SU-DHL-6 (cell line): Measurements from ENCODE around the gene DLG2.

Experiments
- EZH2phosphoT487 ChIP-seq: fragments of 200-600 bp; sonication (generic), shearing (Covaris generic); conservative IDR thresholded peaks from 2 replicates; pipeline ENCODE4 v1.6.1; 2018; ENCODE audit warnings: mild to moderate bottlenecking, antibody characterized with exemption, low read length, moderate library complexity, mixed read lengths
- TF ChIP-seq, protein P1 (sequence below): fragments of 200-600 bp; sonication (generic); IDR thresholded peaks from one replicate; pipeline ENCODE4 v1.5.1; 2017; ENCODE audit warnings: antibody characterized with exemption, mild to moderate bottlenecking, low read length, moderate library complexity; ENCODE audit not compliant: insufficient read depth, poor library complexity, severe bottlenecking

DNA sequence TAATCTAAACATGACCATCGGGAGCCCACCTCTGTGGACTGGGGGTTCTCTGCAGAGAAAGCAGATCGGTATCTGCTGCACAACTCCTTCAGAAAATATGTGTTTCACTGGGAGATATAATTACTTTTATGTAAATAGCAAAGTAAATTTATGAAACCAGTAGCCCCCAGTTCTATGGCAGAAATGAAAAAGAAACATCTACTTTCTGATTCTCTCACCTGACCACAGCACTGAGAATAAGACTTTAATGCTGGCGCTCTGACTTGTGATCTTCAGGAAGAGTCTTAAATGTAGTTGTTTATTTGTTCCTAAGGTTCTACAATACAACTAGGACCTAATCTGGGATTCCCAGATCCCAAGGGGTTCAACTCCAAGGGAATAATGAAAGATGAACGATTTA is 518.0 kb downstream of the DLG2 start:
- TF ChIP-seq, protein P1, sequence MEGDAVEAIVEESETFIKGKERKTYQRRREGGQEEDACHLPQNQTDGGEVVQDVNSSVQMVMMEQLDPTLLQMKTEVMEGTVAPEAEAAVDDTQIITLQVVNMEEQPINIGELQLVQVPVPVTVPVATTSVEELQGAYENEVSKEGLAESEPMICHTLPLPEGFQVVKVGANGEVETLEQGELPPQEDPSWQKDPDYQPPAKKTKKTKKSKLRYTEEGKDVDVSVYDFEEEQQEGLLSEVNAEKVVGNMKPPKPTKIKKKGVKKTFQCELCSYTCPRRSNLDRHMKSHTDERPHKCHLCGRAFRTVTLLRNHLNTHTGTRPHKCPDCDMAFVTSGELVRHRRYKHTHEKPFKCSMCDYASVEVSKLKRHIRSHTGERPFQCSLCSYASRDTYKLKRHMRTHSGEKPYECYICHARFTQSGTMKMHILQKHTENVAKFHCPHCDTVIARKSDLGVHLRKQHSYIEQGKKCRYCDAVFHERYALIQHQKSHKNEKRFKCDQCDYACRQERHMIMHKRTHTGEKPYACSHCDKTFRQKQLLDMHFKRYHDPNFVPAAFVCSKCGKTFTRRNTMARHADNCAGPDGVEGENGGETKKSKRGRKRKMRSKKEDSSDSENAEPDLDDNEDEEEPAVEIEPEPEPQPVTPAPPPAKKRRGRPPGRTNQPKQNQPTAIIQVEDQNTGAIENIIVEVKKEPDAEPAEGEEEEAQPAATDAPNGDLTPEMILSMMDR, result no peak
- no peak for TF ChIP-seq EZH2phosphoT487
